PC-9 (cell line): ENCODE measurements around the gene HOXC10.

Source experiments
- CTCF ChIP-seq: fragments of 200-600 bp; sonication (generic); conservative IDR thresholded peaks from 2 replicates; pipeline ENCODE4 v1.6.1; 2017; ENCODE audit warnings: mixed run types, antibody characterized with exemption, mild to moderate bottlenecking, moderate library complexity
- EZH2 ChIP-seq: fragments of 200-600 bp; sonication (generic); IDR thresholded peaks from 2 replicates; pipeline ENCODE4 v1.8.0; 2017; ENCODE audit warnings: antibody characterized with exemption, low read depth

DNA sequence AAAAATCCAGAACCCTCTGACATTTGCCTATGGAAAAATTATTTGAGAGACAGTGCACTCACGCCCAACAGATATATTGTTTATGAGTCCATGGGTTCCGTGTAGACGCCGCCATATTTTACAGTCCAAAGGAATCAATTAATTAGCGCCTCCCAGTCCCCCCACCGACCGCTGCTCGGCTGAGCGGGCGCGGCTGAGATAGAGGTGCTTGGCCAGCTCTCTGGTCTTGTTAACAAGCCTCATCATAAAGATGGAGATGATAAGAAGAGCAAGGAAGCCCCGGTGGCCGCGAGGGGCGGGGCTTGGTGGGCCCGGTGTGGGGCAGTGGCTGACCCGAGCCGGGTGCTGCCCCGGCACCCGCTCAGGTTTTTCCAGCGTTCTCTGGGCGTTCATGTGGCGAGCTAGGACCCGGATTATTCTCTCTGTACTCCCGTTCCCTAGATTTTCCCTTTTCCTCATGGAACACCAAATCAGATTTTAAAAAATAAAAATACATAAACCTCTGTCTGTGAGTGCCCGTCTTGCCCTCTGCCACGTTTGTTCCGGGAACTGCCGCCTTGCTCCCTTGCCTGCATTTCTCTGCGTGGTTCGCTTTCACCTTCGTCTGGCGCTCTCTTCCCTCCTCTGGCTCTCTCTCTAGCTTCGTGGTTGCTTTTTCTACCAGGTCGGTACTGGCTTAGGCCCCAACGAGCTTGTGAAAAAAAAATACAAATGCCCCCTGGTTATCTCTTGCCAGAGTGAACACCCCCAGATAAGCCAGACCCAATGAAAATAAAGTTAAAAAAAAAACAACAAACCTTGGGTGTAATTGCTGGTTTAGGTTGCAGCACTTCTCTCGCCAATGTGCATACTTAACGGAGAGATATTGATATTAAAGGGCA is 21.3 kb upstream of the HOXC10 start:
- TF ChIP-seq CTCF (no peak), EZH2 (no peak)
